AG09319 (cell line): ENCODE data around the gene PHACTR3.

Experiments used
- DNase-seq: peaks from one replicate; pipeline ENCODE4 v3.0.0-alpha.2; 2010; ENCODE audit warnings: low read depth; ENCODE audit errors: extremely low read depth
- TF ChIP-seq, protein P1 (sequence below): IDR thresholded peaks from 2 replicates; pipeline ENCODE4 v1.5.1; 2011; ENCODE audit warnings: low read depth, mild to moderate bottlenecking, inconsistent platforms, low read length, moderate library complexity

Gene PHACTR3

DNA sequence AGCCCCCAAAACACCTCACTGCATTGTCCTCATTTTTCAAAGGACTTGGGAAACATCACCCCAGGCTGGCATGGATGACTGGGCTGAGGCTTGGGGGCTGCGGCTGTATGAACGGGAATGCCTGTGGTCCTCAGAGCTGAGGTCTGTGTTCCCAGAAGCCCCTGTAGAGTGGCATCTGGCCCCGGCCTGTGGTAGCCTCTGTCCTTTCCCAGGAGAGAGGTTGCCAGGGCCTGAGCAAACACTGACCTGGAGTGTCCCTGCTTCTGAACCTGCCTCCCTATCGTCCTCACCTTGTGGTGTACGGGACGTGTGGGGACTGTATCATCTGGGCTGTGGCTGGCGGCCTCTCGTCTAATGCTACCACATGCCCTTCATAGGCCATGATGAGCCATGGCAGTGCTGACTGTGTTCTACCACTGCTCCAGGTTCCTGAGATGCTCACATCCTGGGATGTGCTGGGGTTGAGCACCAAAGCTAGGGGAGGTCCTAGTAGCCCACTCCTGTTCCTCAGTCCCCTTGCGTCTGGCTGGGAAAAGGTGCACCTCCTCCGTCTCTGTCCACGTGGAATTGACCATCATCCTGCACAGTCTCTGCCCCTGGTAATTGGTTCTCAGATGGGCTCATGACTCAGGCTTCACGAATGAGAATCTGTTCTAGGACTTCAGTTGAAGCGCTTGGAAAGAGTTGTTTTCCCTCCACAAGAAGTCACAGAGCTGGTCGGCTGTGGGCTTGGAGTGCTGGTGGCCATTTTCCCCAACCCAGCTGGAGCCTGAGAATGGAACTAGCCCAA lies 27.6 kb downstream of the PHACTR3 start:
- TF ChIP-seq, protein P1, sequence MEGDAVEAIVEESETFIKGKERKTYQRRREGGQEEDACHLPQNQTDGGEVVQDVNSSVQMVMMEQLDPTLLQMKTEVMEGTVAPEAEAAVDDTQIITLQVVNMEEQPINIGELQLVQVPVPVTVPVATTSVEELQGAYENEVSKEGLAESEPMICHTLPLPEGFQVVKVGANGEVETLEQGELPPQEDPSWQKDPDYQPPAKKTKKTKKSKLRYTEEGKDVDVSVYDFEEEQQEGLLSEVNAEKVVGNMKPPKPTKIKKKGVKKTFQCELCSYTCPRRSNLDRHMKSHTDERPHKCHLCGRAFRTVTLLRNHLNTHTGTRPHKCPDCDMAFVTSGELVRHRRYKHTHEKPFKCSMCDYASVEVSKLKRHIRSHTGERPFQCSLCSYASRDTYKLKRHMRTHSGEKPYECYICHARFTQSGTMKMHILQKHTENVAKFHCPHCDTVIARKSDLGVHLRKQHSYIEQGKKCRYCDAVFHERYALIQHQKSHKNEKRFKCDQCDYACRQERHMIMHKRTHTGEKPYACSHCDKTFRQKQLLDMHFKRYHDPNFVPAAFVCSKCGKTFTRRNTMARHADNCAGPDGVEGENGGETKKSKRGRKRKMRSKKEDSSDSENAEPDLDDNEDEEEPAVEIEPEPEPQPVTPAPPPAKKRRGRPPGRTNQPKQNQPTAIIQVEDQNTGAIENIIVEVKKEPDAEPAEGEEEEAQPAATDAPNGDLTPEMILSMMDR = no peak
- DNase-seq = no peak

DNA sequence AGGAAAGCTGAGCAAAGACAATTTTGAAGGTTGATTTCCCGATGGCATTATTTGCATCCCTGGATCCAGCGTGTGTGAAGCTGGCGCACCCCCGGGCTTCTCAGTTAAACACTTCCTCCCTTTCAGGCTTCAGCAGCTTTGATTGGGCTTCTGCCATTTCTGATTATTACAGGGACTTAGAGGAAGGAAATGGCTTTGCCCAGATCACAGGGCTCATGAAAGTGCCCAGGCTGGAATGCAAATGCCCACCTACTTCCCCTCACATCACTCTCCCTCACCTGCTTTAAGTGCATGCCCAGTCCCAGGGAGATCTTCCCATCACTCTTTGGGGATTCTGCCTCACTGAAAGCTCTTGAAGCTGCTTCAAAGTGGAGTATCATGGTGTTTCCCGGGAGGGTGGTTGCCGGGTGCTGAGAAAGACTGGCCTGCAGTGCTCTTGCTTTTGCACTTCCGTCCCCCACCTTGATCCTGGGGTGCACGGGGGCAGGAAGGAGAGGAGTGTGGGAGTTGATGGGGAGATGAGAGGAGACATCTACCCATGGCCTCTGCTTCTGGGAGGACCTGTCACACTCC lies 28.3 kb downstream of the PHACTR3 start:
- DNase-seq = no peak
- TF ChIP-seq, protein P1 = no peak

DNA sequence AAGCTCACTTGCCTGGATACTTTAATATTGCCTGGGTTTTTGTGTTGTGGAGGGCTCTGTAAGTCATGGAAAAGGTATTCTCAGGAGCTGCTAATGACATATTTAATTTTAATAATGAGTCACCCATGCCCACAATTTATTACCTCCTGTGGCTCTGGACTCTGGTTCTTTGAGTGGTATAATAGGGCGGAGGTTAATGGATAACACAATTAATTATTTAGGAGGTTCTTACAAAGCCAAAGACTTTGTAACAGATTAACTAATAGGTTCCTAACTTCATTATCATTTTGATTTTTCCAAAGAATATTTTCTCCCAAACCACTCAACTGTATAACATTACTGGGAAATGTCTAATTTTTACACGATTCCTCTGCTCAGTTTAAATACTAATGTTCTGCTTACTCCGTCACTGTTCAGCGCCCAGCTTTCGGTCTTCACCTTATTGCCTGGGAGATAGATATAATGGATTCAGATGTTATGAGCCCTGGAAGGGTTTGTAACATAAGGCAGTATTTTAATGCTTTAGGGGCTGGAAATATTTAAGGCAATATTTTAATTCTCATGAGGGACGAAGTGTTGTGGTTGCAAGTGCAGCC lies 29.4 kb downstream of the PHACTR3 start:
- TF ChIP-seq, protein P1 = no peak
- no peak for DNase-seq

DNA sequence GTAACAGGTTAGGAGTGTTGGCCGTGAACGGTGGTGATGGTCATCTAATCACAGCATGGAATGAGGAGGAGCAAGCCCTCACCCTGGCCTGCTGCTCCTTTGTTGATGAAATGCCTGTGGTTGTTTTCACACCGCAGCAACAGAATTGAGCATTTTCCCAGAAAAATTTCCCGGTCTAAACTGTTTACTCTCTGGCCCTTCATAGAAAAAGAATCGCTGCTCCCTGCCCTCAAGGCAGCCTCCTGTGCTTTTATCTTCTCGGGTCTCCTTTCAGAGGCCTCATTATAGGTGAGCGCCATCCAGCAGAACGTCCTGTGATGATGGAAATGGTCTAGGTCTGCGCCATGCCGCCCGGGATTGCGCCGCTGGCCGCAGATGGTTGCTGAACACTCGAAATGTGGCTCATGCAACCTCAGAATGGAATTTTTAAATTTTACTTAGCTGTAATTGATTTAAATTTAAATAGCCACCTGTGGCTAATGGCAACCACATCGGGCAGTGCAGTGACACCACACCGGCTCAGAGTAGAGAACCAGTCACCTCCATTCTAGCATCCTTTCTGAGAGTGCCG lies 30.2 kb downstream of the PHACTR3 start:
- no peak for DNase-seq
- TF ChIP-seq, protein P1 = no peak

DNA sequence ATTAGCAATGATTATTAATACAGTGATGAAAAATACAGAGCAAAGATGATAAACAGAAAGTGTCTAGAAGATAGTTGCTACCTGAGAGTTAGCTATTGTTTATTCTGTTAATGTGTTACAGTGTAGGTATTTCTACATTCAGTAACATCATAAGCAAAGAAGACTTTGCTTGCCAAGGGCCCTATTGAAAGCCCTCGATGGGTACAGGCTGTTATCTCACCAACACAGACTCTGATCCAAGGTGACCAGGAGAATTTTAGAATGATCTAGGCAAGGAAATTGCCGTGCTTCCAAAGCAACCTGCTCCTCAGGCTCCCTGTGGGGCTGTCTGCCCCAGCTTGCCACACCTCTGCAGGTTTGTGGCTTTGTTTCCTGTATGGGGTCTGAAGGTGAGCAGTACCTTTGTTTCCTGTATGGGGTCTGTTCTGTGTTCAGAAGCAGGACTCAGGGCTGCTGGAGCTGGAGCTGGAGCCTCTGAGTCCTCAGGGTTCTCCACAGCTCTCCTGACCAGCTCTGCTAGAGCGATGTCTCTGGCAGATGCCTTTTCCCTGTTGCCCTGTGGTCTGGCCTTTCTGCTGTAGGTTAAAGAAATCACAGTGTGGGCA lies 32.5 kb downstream of the PHACTR3 start:
- TF ChIP-seq, protein P1 = no peak
- DNase-seq = no peak

DNA sequence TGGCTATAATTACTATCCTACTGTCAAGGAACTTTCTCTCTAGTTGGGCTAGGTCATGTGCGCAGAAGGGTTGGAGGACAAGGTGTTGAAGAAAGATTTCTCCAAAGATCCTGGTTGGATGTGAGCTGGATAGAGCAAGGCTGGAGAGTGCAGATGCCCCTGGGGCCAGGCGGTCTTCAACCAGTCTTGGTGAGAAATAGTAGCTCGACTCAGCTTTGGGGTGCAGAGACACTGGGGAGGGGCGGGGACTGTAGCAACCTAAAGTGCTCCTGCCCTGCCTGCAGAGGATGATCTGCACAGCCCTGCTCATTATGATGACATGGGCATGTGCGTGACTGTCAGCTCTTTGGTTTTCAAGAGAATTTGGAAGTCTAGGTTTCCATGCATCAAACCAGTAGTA lies 35.9 kb downstream of the PHACTR3 start:
- no peak for DNase-seq
- TF ChIP-seq, protein P1 = no peak
